HEK293 (cell line): ENCODE data around the gene GALNT2.

ENCODE experiments used
- CTCF ChIA-PET: fragments of 350-600 bp; formaldehyde crosslinking; extraction: SDS; loops from one replicate; lab custom pipeline; 2021; ENCODE audit warnings: antibody characterized with exemption; lab: Yijun Ruan, JAX
- POLR2A ChIA-PET: fragments of 300-600 bp; formaldehyde crosslinking; extraction: SDS; loops from one replicate; lab custom pipeline; 2020; ENCODE audit warnings: antibody characterized with exemption, inconsistent platforms; lab: Yijun Ruan, JAX
- H3K27ac ChIP-seq: fragments of 200-500 bp; sonication (Bioruptor generic); 2 replicates; pipeline ENCODE4 v1.5.1; 2014; ENCODE audit warnings: low read depth, low read length, control low read depth, inconsistent platforms; ENCODE audit errors: extremely low read depth
- H3K36me3 ChIP-seq, 2 experiments: fragments of 200-500 bp in 1 of 2; sonication (Bioruptor generic) in 1 of 2; 1 replicate in 1 of 2; 2 replicates in 1 of 2; pipeline ENCODE4 v1.5.1; 2014 to 2017; ENCODE audit warnings: inconsistent platforms in 2 of 2, low read length in 2 of 2; ENCODE audit not compliant: control insufficient read depth in 2 of 2, insufficient read depth in 1 of 2
- H3K4me1 ChIP-seq: fragments of 200-500 bp; sonication (Bioruptor generic); 2 replicates; pipeline ENCODE4 v1.5.1; 2014; ENCODE audit warnings: mild to moderate bottlenecking, low read length, inconsistent platforms; ENCODE audit not compliant: control insufficient read depth, insufficient read depth
- H3K4me3 ChIP-seq: 2 replicates; pipeline ENCODE4 v1.5.1; 2011; ENCODE audit warnings: low read depth, mild to moderate bottlenecking, control low read depth, low read length, moderate library complexity
- H3K9me3 ChIP-seq: fragments of 200-500 bp; sonication (Bioruptor generic); 2 replicates; pipeline ENCODE4 v1.5.1; 2014; ENCODE audit warnings: low read depth, low read length, inconsistent platforms; ENCODE audit not compliant: control insufficient read depth, insufficient read depth
- GLI4 ChIP-seq: fragments of 450-650 bp; formaldehyde crosslinking; IDR thresholded peaks from 2 replicates; pipeline ENCODE4 v1.5.1; 2016; ENCODE audit warnings: missing biosample characterization, missing genetic modification characterization
- HOXA7 ChIP-seq: sonication (generic); formaldehyde crosslinking; IDR thresholded peaks from 2 replicates; pipeline ENCODE4 v1.8.1; 2022; ENCODE audit warnings: missing genetic modification reagents, borderline replicate concordance
- HOXC10 ChIP-seq: sonication (generic); formaldehyde crosslinking; IDR thresholded peaks from 2 replicates; pipeline ENCODE4 v1.8.1; 2023; ENCODE audit warnings: mild to moderate bottlenecking, missing genetic modification reagents
- REPIN1 ChIP-seq: fragments of 450-650 bp; formaldehyde crosslinking; IDR thresholded peaks from 2 replicates; pipeline ENCODE4 v1.5.1; 2017; ENCODE audit warnings: missing biosample characterization, missing genetic modification characterization, low read depth
- YY2 ChIP-seq: fragments of 450-650 bp; formaldehyde crosslinking; IDR thresholded peaks from 2 replicates; pipeline ENCODE4 v1.5.1; 2016; ENCODE audit warnings: missing biosample characterization, missing genetic modification characterization
- ZFP3 ChIP-seq: fragments of 450-650 bp; formaldehyde crosslinking; IDR thresholded peaks from 2 replicates; pipeline ENCODE4 v1.5.1; 2016; ENCODE audit warnings: low read depth, missing biosample characterization, missing genetic modification characterization
- ZNF19 ChIP-seq: fragments of 450-650 bp; formaldehyde crosslinking; IDR thresholded peaks from 2 replicates; pipeline ENCODE4; 2016; ENCODE audit warnings: missing biosample characterization, missing genetic modification characterization, low read depth
- ZNF302 ChIP-seq: fragments of 450-650 bp; formaldehyde crosslinking; IDR thresholded peaks from 2 replicates; pipeline ENCODE4 v1.5.1; 2016; ENCODE audit warnings: missing biosample characterization, missing genetic modification characterization, low read depth
- ZNF423 ChIP-seq: fragments of 450-650 bp; formaldehyde crosslinking; IDR thresholded peaks from 2 replicates; pipeline ENCODE4 v1.5.1; 2016; ENCODE audit warnings: missing biosample characterization, missing genetic modification characterization
- ZNF707 ChIP-seq: fragments of 450-650 bp; formaldehyde crosslinking; IDR thresholded peaks from 2 replicates; pipeline ENCODE4 v1.5.1; 2016; ENCODE audit warnings: missing biosample characterization, missing genetic modification characterization
- ZSCAN23 ChIP-seq: fragments of 450-650 bp; formaldehyde crosslinking; IDR thresholded peaks from 2 replicates; pipeline ENCODE4 v1.5.1; 2016; ENCODE audit warnings: missing biosample characterization, missing genetic modification characterization
- TF ChIP-seq, protein P1 (sequence below): fragments of 450-650 bp; formaldehyde crosslinking; IDR thresholded peaks from 2 replicates; pipeline ENCODE4 v1.5.1; 2017; ENCODE audit warnings: missing biosample characterization, missing genetic modification characterization
- TF ChIP-seq, protein P2 (sequence below): fragments of 450-650 bp; formaldehyde crosslinking; optimal IDR thresholded peaks from 2 replicates; pipeline ENCODE3; 2016; ENCODE audit warnings: missing biosample characterization, mild to moderate bottlenecking, missing genetic modification characterization
- TF ChIP-seq, protein P3 (sequence below): fragments of 450-650 bp; formaldehyde crosslinking; IDR thresholded peaks from 2 replicates; pipeline ENCODE4 v1.5.1; 2016; ENCODE audit warnings: missing biosample characterization, missing genetic modification characterization
- TF ChIP-seq, protein P4 (sequence below): fragments of 450-650 bp; formaldehyde crosslinking; IDR thresholded peaks from 2 replicates; pipeline ENCODE4 v1.5.1; 2017; ENCODE audit warnings: missing biosample characterization, mild to moderate bottlenecking, missing genetic modification characterization, moderate library complexity

GALNT2 gene

DNA sequence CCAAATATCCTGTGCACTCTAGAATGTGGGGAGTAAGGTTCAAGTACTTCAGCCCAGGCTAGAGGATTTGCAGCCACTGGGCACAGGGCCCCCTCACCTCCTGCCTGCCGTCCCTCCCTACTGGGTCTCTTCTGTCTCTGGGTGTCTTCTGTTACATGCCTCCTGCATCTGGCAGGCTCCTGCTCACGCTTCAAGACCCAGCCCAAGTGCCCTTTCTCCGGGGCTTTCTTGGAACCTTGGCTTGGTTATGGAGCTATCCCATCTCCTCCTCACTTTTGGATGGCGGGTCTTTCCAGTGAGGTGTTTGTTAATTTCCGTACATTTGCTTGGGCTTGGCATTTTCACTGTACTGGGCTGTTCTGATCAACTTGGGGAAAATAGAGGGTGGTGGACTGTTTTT, 129.0 kb downstream of the GALNT2 start:
- Histone ChIP-seq H3K4me3 (no peak overlapping the region), H3K27ac (no peak overlapping the region), H3K9me3 (no peaks in the 10 kb centered on the region), H3K4me1 (no peaks in the 10 kb centered on the region), H3K36me3 (no peaks in the 10 kb centered on the region)
- ChIA-PET POLR2A (no interaction called here), CTCF (interaction anchor here (0.7 kb wide), 1 partner anchor 555 kb away, joined by 3 read pairs; no protein-coding TSS in a partner anchor)
- peak; percentile 65 for TF ChIP-seq ZFP3 (tag by site-specific recombination)
- TF ChIP-seq, protein P1, sequence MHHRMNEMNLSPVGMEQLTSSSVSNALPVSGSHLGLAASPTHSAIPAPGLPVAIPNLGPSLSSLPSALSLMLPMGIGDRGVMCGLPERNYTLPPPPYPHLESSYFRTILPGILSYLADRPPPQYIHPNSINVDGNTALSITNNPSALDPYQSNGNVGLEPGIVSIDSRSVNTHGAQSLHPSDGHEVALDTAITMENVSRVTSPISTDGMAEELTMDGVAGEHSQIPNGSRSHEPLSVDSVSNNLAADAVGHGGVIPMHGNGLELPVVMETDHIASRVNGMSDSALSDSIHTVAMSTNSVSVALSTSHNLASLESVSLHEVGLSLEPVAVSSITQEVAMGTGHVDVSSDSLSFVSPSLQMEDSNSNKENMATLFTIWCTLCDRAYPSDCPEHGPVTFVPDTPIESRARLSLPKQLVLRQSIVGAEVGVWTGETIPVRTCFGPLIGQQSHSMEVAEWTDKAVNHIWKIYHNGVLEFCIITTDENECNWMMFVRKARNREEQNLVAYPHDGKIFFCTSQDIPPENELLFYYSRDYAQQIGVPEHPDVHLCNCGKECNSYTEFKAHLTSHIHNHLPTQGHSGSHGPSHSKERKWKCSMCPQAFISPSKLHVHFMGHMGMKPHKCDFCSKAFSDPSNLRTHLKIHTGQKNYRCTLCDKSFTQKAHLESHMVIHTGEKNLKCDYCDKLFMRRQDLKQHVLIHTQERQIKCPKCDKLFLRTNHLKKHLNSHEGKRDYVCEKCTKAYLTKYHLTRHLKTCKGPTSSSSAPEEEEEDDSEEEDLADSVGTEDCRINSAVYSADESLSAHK (tag by site-specific recombination) = no peak

DNA sequence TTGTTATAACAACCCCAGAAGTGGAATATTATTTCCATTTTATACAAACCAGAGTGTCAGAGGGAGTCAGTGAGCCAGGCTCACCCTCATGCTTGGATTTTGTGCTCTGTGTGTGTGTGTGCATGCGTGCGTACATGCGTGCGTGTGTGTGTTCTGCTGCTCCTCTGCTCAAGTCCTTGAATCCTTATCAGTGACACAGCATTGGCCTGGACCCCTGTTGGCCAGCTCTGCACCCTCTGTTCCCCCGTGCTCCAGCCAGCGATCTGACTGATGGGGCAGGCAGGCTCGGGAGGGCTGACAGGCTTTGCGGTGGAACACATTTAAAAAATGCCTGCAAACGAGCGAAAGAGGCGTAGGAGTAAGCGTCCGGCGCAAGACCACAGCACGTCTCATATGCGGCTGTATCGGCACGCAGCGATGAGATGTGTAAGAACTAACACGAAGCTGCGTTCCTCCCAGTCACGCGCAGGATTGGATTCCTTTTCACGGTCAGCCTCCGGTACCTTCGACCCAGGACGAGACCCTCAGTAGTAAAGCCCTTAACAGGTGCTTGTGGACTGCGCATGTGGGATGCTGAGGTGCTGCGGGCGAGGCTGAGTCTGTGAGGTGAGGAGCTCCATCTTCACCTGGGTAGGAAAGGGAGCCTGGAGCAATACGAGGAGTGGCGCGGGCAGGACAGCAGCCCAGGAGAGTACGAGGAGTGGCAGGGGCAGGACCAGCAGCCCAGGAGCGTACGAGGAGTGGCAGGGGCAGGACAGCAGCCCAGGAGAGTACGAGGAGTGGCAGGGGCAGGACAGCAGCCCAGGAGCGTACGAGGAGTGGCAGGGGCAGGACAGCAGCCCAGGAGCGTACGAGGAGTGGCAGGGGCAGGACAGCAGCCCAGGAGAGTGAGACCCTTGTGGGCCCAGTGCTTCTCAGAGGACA, 130.9 kb downstream of the GALNT2 start:
- POLR2A ChIA-PET = no interaction called here
- TF ChIP-seq GLI4 = no peak
- TF ChIP-seq ZNF19 = no peak
- no peak overlapping the region for H3K27ac ChIP-seq
- H3K36me3 ChIP-seq = no peaks in the 10 kb centered on the region
- H3K4me1 ChIP-seq = no peaks in the 10 kb centered on the region
- no peaks in the 10 kb centered on the region for H3K9me3 ChIP-seq
- CTCF ChIA-PET = interaction anchor here (0.6 to 1.4 kb wide), 2 partner anchors 12 to 134 kb away, joined by 3 read pairs; no protein-coding TSS in a partner anchor
- no peak overlapping the region for H3K4me3 ChIP-seq

DNA sequence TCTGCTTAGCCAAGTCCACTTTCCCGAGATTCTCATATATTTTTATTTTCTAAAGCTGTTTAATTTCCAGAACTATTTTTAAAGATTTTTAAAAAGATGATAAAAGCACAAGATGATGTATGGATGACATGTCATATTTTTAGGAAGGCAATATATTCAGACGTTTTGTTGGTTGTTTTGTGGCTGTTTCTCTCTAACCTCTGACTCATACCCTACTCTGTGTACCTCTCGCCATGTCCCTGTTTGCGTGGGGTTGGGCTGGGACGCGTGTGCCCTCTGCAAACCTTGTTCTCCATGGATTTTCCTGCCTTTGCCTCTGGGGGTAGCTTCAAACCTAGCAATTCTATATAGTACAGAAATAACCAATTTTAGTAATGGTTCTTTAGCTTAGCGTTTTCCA, 132.0 kb downstream of the GALNT2 start:
- POLR2A ChIA-PET = no interaction called here

DNA sequence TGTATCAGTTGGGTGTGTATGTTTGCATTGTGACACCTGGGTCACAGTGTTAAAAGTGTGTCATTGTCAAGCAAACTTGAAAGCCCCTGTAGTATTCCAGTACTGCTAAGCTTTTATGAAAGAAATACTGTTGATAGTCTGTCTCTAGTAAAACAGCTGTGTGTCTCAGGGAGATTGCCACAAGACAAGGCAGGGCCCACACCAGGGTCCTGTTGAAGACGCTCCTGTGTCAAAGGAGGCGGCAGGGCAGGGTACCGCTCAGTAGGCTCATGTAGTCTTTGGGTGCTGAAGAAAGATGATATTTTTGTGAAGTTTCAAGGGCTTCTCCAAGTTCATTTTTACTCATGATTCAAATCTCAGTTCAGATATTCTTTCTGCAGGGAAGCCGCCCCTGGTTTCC, 132.5 kb downstream of the GALNT2 start:
- peaks cover 0 to 6% of the 10 kb centered on the region in 2 experiments; a peak in 2 of 3 replicates for H3K36me3 ChIP-seq
- no peak for TF ChIP-seq ZSCAN23 (tag by site-specific recombination)
- TF ChIP-seq HOXA7 (CRISPR knock-in tag) = no peak
- no peak for TF ChIP-seq YY2 (tag by site-specific recombination)
- TF ChIP-seq REPIN1 (tag by site-specific recombination) = no peak
- no peak for TF ChIP-seq ZNF302 (tag by site-specific recombination)
- TF ChIP-seq HOXC10 = no peak
- TF ChIP-seq, protein P2, sequence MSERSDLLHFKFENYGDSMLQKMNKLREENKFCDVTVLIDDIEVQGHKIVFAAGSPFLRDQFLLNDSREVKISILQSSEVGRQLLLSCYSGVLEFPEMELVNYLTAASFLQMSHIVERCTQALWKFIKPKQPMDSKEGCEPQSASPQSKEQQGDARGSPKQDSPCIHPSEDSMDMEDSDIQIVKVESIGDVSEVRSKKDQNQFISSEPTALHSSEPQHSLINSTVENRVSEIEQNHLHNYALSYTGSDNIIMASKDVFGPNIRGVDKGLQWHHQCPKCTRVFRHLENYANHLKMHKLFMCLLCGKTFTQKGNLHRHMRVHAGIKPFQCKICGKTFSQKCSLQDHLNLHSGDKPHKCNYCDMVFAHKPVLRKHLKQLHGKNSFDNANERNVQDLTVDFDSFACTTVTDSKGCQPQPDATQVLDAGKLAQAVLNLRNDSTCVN = no peak
- no peak for TF ChIP-seq ZNF707 (tag by site-specific recombination)
- TF ChIP-seq, protein P3, sequence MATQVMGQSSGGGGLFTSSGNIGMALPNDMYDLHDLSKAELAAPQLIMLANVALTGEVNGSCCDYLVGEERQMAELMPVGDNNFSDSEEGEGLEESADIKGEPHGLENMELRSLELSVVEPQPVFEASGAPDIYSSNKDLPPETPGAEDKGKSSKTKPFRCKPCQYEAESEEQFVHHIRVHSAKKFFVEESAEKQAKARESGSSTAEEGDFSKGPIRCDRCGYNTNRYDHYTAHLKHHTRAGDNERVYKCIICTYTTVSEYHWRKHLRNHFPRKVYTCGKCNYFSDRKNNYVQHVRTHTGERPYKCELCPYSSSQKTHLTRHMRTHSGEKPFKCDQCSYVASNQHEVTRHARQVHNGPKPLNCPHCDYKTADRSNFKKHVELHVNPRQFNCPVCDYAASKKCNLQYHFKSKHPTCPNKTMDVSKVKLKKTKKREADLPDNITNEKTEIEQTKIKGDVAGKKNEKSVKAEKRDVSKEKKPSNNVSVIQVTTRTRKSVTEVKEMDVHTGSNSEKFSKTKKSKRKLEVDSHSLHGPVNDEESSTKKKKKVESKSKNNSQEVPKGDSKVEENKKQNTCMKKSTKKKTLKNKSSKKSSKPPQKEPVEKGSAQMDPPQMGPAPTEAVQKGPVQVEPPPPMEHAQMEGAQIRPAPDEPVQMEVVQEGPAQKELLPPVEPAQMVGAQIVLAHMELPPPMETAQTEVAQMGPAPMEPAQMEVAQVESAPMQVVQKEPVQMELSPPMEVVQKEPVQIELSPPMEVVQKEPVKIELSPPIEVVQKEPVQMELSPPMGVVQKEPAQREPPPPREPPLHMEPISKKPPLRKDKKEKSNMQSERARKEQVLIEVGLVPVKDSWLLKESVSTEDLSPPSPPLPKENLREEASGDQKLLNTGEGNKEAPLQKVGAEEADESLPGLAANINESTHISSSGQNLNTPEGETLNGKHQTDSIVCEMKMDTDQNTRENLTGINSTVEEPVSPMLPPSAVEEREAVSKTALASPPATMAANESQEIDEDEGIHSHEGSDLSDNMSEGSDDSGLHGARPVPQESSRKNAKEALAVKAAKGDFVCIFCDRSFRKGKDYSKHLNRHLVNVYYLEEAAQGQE (tag by site-specific recombination) = no peak
- no peaks in the 10 kb centered on the region for H3K9me3 ChIP-seq
- H3K27ac ChIP-seq = no peak overlapping the region
- no peak overlapping the region for H3K4me3 ChIP-seq
- CTCF ChIA-PET = interaction anchor here (0.6 to 1.4 kb wide), 4 partner anchors 25 to 641 kb away, joined by 3 to 4 read pairs (median 3); partner anchors contain the start of gene ABCB10
- no peaks in the 10 kb centered on the region; the same call in 1 of the 2 replicates for H3K4me1 ChIP-seq
- POLR2A ChIA-PET = interaction anchor here (0.6 kb wide), 1 partner anchor 551 kb away, joined by 3 read pairs; no protein-coding TSS in a partner anchor

More for the DNA sequence above, 132.0 kb downstream of the GALNT2 start:
- Histone ChIP-seq H3K36me3 (peaks cover 0 to 6% of the 10 kb centered on the region in 2 experiments; a peak in 2 of 3 replicates), H3K4me3 (no peak overlapping the region), H3K9me3 (no peaks in the 10 kb centered on the region), H3K4me1 (no peaks in the 10 kb centered on the region), H3K27ac (no peak overlapping the region)
- TF ChIP-seq ZNF423 (tag by site-specific recombination) = no peak
- TF ChIP-seq, protein P4, sequence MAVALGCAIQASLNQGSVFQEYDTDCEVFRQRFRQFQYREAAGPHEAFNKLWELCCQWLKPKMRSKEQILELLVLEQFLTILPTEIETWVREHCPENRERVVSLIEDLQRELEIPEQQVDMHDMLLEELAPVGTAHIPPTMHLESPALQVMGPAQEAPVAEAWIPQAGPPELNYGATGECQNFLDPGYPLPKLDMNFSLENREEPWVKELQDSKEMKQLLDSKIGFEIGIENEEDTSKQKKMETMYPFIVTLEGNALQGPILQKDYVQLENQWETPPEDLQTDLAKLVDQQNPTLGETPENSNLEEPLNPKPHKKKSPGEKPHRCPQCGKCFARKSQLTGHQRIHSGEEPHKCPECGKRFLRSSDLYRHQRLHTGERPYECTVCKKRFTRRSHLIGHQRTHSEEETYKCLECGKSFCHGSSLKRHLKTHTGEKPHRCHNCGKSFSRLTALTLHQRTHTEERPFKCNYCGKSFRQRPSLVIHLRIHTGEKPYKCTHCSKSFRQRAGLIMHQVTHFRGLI = peak; percentile 72; the same call in 1 of the 2 replicates
- CTCF ChIA-PET = interaction anchor here (0.6 to 1.1 kb wide), 4 partner anchors 68 to 1010 kb away, joined by 3 read pairs; partner anchors contain the start of gene ABCB10
